GM12865 (cell line): ENCODE data around the gene GFRA3.
"Not testable (repeated sequence)": the region's sequence is repeated elsewhere in the genome, so short reads cannot be mapped to it uniquely, and the experiment has no call there.

Experiments used
- DNase-seq: peaks from one replicate; pipeline ENCODE4 v3.0.0; 2010; ENCODE audit warnings: low read depth
- H3K4me3 ChIP-seq: 2 replicates; pipeline ENCODE4 v1.5.1; 2011; ENCODE audit warnings: mild to moderate bottlenecking, low read depth, low read length, control low read depth
- CTCF ChIP-seq: IDR thresholded peaks from 2 replicates; pipeline ENCODE4 v1.5.1; 2011; ENCODE audit warnings: low read length, control low read depth, low read depth, inconsistent platforms; ENCODE audit not compliant: insufficient read depth; ENCODE audit errors: missing control alignments

Gene GFRA3

GRCh38 chr5:138274189-138274853 lies at the start of gene GFRA3:
Gene GFRA3, minus strand, starts transcription at chr5:138274621. Its CDS starts 197 bp downstream, at chr5:138274424.
- DNase-seq: peak; percentile 30
- H3K4me3 ChIP-seq: peak within 1 kb of the TSS; percentile 42
- TF ChIP-seq CTCF: no peak

GRCh38 chr5:138318211-138318610 lies 43.8 kb upstream of the GFRA3 start:
- not testable (repeated sequence) for H3K4me3 ChIP-seq, DNase-seq

DNA sequence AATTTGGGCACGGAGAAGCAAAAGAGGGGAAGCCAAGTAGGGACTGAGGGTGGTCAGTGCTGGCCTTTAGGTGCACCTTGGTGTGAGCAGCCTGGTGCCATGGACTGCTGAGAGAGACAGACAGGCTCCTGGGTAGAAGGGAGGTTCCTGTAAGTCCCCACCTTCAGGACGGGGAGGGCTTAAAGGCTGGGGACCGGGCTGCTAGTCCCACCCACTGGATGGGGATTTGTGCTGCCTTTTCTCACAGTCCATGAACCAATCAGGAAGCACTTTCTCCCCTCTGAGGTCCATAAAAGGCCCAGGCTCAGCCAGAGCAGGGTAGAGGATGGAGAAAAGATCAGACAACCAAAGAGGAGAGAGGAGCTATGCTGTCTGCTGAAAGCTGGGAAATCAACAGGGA lies 41.9 kb upstream of the GFRA3 start:
- DNase-seq: no peak
- H3K4me3 ChIP-seq: no peak overlapping the region
- no peak for TF ChIP-seq CTCF

DNA sequence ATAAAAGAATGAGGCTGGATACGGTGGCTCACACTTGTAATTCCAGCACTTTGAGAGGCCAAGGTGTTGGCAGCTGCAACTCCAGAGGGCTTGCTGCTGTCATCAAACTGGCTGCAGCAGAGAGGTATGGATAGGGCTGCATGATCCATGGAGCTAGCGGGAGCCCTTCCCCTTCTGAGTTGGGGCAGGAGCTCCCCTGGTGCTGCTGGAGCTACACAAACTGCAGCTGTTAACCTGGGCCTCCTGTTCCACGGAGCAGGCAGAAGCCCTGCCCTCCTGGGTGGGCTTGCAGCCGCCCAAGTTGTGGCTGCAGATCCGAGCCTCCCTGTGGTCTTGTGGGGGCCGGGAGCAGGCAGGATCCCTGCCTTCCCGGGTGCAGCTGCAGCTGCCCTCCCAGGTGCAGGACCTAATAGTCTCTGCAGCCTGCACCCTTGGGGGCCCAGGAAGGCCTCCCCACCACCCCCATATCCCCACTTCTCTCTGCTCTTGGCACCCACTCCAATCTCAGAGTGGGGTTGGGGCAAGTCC lies 41.4 kb upstream of the GFRA3 start:
- TF ChIP-seq CTCF: no peak
- no peak overlapping the region for H3K4me3 ChIP-seq
- no peak for DNase-seq

DNA sequence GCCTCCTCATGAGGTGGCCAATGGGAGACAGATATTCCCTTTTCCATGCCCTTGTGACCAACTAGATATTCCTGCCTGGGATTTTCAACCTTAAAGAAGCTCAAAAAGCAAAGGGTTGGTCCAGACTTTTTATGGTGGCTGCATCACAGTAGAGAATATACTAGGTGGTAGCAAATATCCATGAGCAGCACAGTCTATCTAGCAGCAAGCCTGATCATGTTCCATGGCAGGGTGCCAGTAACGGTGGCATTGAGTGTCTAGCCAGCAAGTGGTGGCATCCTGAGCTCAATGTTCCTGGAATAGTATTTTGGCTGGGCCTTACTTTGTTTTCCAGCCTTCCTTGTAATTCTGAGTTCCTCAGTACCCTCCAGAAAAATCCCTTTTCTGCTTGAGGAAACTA lies 31.4 kb upstream of the GFRA3 start:
- no peak for TF ChIP-seq CTCF
- no peak overlapping the region for H3K4me3 ChIP-seq
- peak; percentile 6 for DNase-seq

DNA sequence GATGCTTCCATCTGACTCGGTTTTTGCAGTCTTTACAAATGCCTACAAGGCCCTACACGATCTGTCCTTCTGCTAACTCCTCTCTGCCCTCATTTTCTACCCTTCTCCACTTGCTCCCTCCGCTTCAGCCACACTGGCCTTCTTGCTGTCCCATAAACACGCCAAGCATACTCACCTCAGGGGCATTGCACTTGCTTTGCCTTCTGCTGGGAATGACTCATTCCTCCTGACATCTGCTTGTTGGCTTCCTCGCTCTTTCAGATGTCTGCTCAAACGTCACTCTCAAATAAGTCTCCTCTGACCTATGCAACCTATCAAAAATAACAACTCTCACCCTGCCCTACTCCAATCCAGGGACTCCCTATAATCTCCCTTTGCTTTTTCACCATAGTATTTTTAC lies 29.0 kb upstream of the GFRA3 start:
- no peak for DNase-seq
- TF ChIP-seq CTCF: no peak
- no peak overlapping the region for H3K4me3 ChIP-seq

DNA sequence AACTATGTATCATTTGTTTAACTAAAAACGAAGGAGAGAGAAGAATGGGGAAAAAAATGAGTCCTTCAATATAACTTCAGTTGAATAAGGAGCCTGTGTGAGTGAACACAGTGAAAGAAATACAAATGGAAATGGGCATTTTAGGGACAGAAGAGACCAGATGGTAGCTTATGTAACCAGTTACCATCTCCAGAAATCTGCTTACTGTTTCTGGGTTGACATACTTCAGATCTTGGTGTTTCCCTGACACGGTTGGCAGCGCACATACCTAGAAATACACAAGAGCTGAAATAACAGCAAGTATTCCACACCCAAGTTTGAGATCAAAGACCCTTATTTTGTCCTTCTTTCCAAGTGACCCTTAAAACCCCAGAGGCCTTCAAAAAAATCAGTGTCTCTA lies 14.9 kb upstream of the GFRA3 start:
- DNase-seq: no peak
- TF ChIP-seq CTCF: no peak
- H3K4me3 ChIP-seq: no peak overlapping the region
